Measurements from ENCODE around the gene TRAF2.

DNA sequence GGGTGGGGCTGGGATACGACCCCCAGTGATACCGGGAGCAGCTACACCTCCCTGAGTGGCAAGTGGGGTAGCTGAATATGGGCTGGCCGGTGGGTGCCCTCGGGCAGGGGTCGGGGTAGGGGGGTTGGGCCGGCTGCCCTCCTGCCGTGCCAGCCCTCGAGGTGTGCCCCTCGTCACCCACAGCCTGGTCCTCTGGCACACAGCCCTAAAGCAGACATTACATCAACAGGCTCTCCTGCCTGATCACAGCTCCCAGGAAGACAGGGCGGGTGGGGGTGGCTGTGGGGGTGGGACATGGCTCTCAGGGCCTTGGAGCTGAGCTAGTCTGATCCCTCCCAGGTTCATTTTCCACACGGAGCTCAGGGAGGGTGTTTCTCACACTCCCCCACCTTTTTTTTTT lies 35.0 kb downstream of the TRAF2 start:
- TF ChIP-seq YY1 (IDR thresholded peaks at IDR 0.05; ENCODE audit: low read depth) (no peak), RAD21 (IDR thresholded peaks at IDR 0.05; ENCODE audit: low read depth) (no peak), FOXM1 (IDR thresholded peaks at IDR 0.05; ENCODE audit: borderline replicate concordance, low read depth) (no peak)

All from Ishikawa (cell line).